Measurements from ENCODE around the gene SMOC1.

The SMOC1 gene

GRCh38 chr14:70006699-70007098 is 127.5 kb downstream of the SMOC1 start:
- no peak for DNase-seq

GRCh38 chr14:70008284-70009262 is 129.4 kb downstream of the SMOC1 start:
- DNase-seq = no peak

GRCh38 chr14:70009961-70010360 is 130.7 kb downstream of the SMOC1 start:
- peak in 1 of 51 donors; percentile 7 for DNase-seq

GRCh38 chr14:70011098-70011497 is 131.9 kb downstream of the SMOC1 start:
- no peak for DNase-seq

- no peak for DNase-seq
Measured at GRCh38 chr14:70011708-70012107, 132.5 kb downstream of the SMOC1 start.

- peak in 14 of 51 donors; percentile 6 to 53 (median 26) for DNase-seq
Measured at GRCh38 chr14:70013271-70013873, 134.2 kb downstream of the SMOC1 start.

- DNase-seq = no peak
Measured at GRCh38 chr14:70014406-70015095, 135.3 kb downstream of the SMOC1 start.

GRCh38 chr14:70018230-70018629 is 139.0 kb downstream of the SMOC1 start:
- peak in 2 of 51 donors; percentile 14 to 15 for DNase-seq

GRCh38 chr14:70018713-70019211 is 139.5 kb downstream of the SMOC1 start:
- peak in 14 of 51 donors; percentile 5 to 52 (median 12) for DNase-seq

GRCh38 chr14:70019695-70020094 is 140.5 kb downstream of the SMOC1 start:
- no peak for DNase-seq

- peak in 18 of 51 donors; percentile 2 to 55 (median 27) for DNase-seq
Measured at GRCh38 chr14:70020352-70021170, 141.3 kb downstream of the SMOC1 start.

GRCh38 chr14:70021548-70022220 is 142.5 kb downstream of the SMOC1 start:
- DNase-seq = no peak

GRCh38 chr14:70022771-70023445 is 143.7 kb downstream of the SMOC1 start:
- no peak for DNase-seq

- DNase-seq = no peak
Measured at GRCh38 chr14:70023871-70024270, 144.7 kb downstream of the SMOC1 start.

- peak in 50 of 51 donors; percentile 6 to 85 (median 60) for DNase-seq
Measured at GRCh38 chr14:70027785-70028428, 148.7 kb downstream of the SMOC1 start.

- DNase-seq = no peak
Measured at GRCh38 chr14:70029296-70030132, 150.3 kb downstream of the SMOC1 start.

- no peak for DNase-seq
Measured at GRCh38 chr14:70032016-70032415, 152.8 kb downstream of the SMOC1 start.

GRCh38 chr14:70032447-70032846 is 153.2 kb downstream of the SMOC1 start:
- no peak for DNase-seq
